K562 (cell line): ENCODE data around the gene RUVBL1. TPM values are rescaled to one million over a fixed set of nuclear protein-coding genes. Genes with fewer than 3 reads are reported as not detected.

Experiments used
- ATAC-seq: fragments of 200-7000 bp; cut with Tn5 transposase; 3 replicates; pipeline ENCODE4 v1.9.1; 2020; ENCODE audit warnings: moderate library complexity
- BruUV-seq: library from RNA; stranded (reverse); fragments of 400-500 nt; replicated peaks from 2 replicates; lab custom pipeline; 2021; lab: Mats Ljungman, UMichigan
- CTCF ChIA-PET: fragments of 300-600 bp; formaldehyde crosslinking; extraction: SDS; loops from one replicate; lab custom pipeline; 2021; ENCODE audit warnings: low intra/inter-chr PET ratio; lab: Yijun Ruan, JAX
- POLR2A ChIA-PET: fragments of 300-600, 350-650 bp; sonication (Branson Sonifier 250); formaldehyde crosslinking; extraction: SDS; loops from one replicate; lab custom pipeline; 2021; ENCODE audit warnings: antibody characterized with exemption, inconsistent platforms; lab: Yijun Ruan, JAX
- DNase-seq, 4 experiments: peaks; one replicate each; pipeline versions ENCODE4 v3.0.0 to v3.0.0-alpha.2; 2011 to 2018; ENCODE audit warnings: low spot score in 3 of 4, mixed read lengths in 3 of 4; ENCODE audit errors: extremely low read depth in 1 of 4
- FAIRE-seq: peaks from 2 replicates; lab custom pipeline; 2011; peaks lifted over from hg19 to GRCh38; lab: Jason Lieb, UNC
- H2AFZ ChIP-seq: 2 replicates; pipeline ENCODE4 v1.6.0; 2011; ENCODE audit warnings: low read depth, low read length, control low read depth, inconsistent platforms
- H3K27ac ChIP-seq: fragments of 200-600 bp; 3 replicates; pipeline ENCODE4 v1.8.0; 2011; ENCODE audit warnings: low read depth, mild to moderate bottlenecking, control low read depth, inconsistent platforms, low read length, moderate library complexity, mixed read lengths; ENCODE audit errors: extremely low read depth
- H3K27me3 ChIP-seq, 2 experiments: fragments of 300-600 bp in 1 of 2; 2 replicates in 1 of 2; 3 replicates in 1 of 2; pipeline versions ENCODE4 v1.6.0 to v1.8.0; 2011; ENCODE audit warnings: inconsistent platforms in 2 of 2, low read length in 2 of 2, mild to moderate bottlenecking in 1 of 2, mixed read lengths in 1 of 2, moderate library complexity in 1 of 2; ENCODE audit not compliant: control insufficient read depth in 2 of 2, insufficient read depth in 2 of 2
- H3K36me3 ChIP-seq: fragments of 300-600 bp; 3 replicates; pipeline ENCODE4 v1.8.0; 2011; ENCODE audit warnings: mild to moderate bottlenecking, low read length, inconsistent platforms; ENCODE audit not compliant: control insufficient read depth, insufficient read depth
- H3K4me1 ChIP-seq, 2 experiments: fragments of 200-600 bp in 1 of 2; replicated peaks in 1 of 2; 2 replicates in 1 of 2; 3 replicates in 1 of 2; pipeline versions ENCODE4 v1.5.1 to v1.8.0; 2011; ENCODE audit warnings: inconsistent platforms in 2 of 2, low read length in 2 of 2, mild to moderate bottlenecking in 1 of 2, mixed read lengths in 1 of 2, moderate library complexity in 1 of 2; ENCODE audit not compliant: control insufficient read depth in 2 of 2, insufficient read depth in 2 of 2
- H3K4me2 ChIP-seq: 2 replicates; pipeline ENCODE4 v1.6.1; 2011; ENCODE audit warnings: low read length, control low read depth, inconsistent platforms, mixed read lengths; ENCODE audit not compliant: insufficient read depth
- H3K4me3 ChIP-seq: fragments of 200-600 bp; sonication (generic), shearing (Covaris generic); 2 replicates; pipeline ENCODE4 v1.5.1; 2016; ENCODE audit warnings: control low read depth, inconsistent platforms
- H3K79me2 ChIP-seq: fragments of 200-600 bp; 3 replicates; pipeline ENCODE4 v1.8.0; 2011; ENCODE audit warnings: low read length, inconsistent platforms; ENCODE audit not compliant: control insufficient read depth, insufficient read depth
- H3K9ac ChIP-seq, 2 experiments: 2 replicates each; pipeline versions ENCODE4 v1.6.0 to v1.6.1; 2011; ENCODE audit warnings: low read depth in 2 of 2, low read length in 2 of 2, control low read depth in 1 of 2, inconsistent platforms in 1 of 2, mild to moderate bottlenecking in 1 of 2, mixed read lengths in 1 of 2; ENCODE audit not compliant: insufficient read depth in 1 of 2
- H3K9me1 ChIP-seq: one replicate; pipeline ENCODE4 v1.6.0; 2011; ENCODE audit warnings: inconsistent platforms, mild to moderate bottlenecking, low read length, moderate library complexity; ENCODE audit not compliant: control insufficient read depth, insufficient read depth
- H3K9me3 ChIP-seq: replicated peaks from 2 replicates; pipeline ENCODE4 v1.5.1; 2011; ENCODE audit warnings: low read depth, low read length, inconsistent platforms; ENCODE audit not compliant: control insufficient read depth, insufficient read depth
- H4K20me1 ChIP-seq: replicated peaks from 2 replicates; pipeline ENCODE4 v1.6.1; 2011; ENCODE audit warnings: low read length, inconsistent platforms, mixed read lengths; ENCODE audit not compliant: control insufficient read depth, insufficient read depth
- CBFA2T3 ChIP-seq: fragments of 450-650 bp; IDR thresholded peaks from 2 replicates; pipeline ENCODE4 v1.6.1; 2017
- DLX4 ChIP-seq: fragments of 250-450 bp; sonication (Bioruptor Pico); IDR thresholded peaks from 2 replicates; pipeline ENCODE4 v1.6.1; 2021; ENCODE audit warnings: mild to moderate bottlenecking
- TCF3 ChIP-seq: sonication (generic); formaldehyde crosslinking; IDR thresholded peaks from 2 replicates; pipeline ENCODE4 v1.4.0; 2020; ENCODE audit warnings: mild to moderate bottlenecking, missing genetic modification reagents
- ZBTB11 ChIP-seq, 3 experiments: fragments of 200-800 bp in 1 of 3; fragments of 250-450 bp in 1 of 3; fragments of 450-650 bp in 1 of 3; sonication (Bioruptor Pico) in 1 of 3; sonication (Bioruptor generic) in 1 of 3; formaldehyde crosslinking in 1 of 3; IDR thresholded peaks; 2 replicates each; pipeline versions ENCODE4 v1.6.1 to v1.8.0; 2016 to 2022; ENCODE audit warnings: mild to moderate bottlenecking in 2 of 3, missing genetic modification characterization in 2 of 3, missing compliant biosample characterization in 1 of 3, moderate library complexity in 1 of 3
- WGBS: fragments of 100-300 bp; shearing (Covaris generic); methylation state at CpG from one replicate; pipeline ENCODE4 v1.1.6; 2016; ENCODE audit warnings: low coverage, mixed read lengths; ENCODE audit not compliant: insufficient coverage; ENCODE audit errors: missing lambda C conversion rate; 5-methylcytosine and 5-hydroxymethylcytosine counted together
- in situ Hi-C: fragments of 300-500 bp; cut with MboI; formaldehyde crosslinking; loops from 4 replicates; pipeline ENCODE4 v1.15.0; 2018; ENCODE audit warnings: inconsistent platforms, mixed read lengths
- intact Hi-C: fragments of 100-400 bp; cut with micrococcal nuclease; formaldehyde crosslinking; loops from 2 replicates; pipeline ENCODE4 v1.14.2; 2022
- polyA plus RNA-seq, 8 experiments: library from polyadenylated mRNA; depleted of rRNA in 4 of 8; stranded (reverse) in 5 of 8; unstranded in 3 of 8; fragments of >200 nt; fragmentation: Nextera tagmentation in 2 of 8; fragmentation: Illumina TruSeq in 1 of 8; extraction: Ambion mirVana in 2 of 8; extraction: Trizol in 1 of 8; gene quantifications; 2 replicates each; pipeline versions ENCODE4 v1.2.1 to v1.2.3, GENCODE V29; 2011 to 2014; ENCODE audit warnings: inconsistent platforms in 1 of 8, missing spikeins in 1 of 8
- total RNA-seq, 7 experiments: library from RNA; depleted of rRNA in 6 of 7; stranded (reverse); fragments of >200 nt in 6 of 7; fragmentation: Illumina TruSeq in 2 of 7; extraction: Trizol in 2 of 7; gene quantifications; 2 replicates each; pipeline versions ENCODE4 v1.2.1 to v1.2.3, GENCODE V29; 2011 to 2021; ENCODE audit warnings: low replicate concordance in 1 of 7

Gene RUVBL1
- total and polyA plus RNA-seq, 9 of the 15 experiments (the other 6 are each of a cell fraction or from before 2014, with no cell fraction given), result 20.7 to 147 (median 113) TPM

GRCh38 chr3:128128251-128128650, 4.6 kb upstream of the RUVBL1 start:
- H2AFZ ChIP-seq, result peak overlapping the region; percentile 37; the same call in 1 of the 2 replicates
- ATAC-seq (no peak), DNase-seq (peak in 1 of 4 experiments; percentile 28), FAIRE-seq (peak; percentile 35)
- ChIA-PET POLR2A (interaction anchor here (0.7 kb wide), 1 partner anchor 50 kb away, joined by 3 read pairs; no protein-coding TSS in a partner anchor), CTCF (no interaction called here)
- H3K36me3 ChIP-seq, result no peaks in the 10 kb centered on the region
- H3K4me3 ChIP-seq, result no peak overlapping the region
- H3K4me2 ChIP-seq, result no peak overlapping the region
- 0% methylated on average over 1 of the region's 1 CpG for WGBS
- H3K4me1 ChIP-seq, result peaks cover 4 to 10% of the 10 kb centered on the region in 2 experiments; a peak in 4 of 5 replicates
- no peaks in the 10 kb centered on the region for H3K9me1 ChIP-seq
- no peak overlapping the region for H3K27ac ChIP-seq
- in situ Hi-C loops, result no loop called here
- H4K20me1 ChIP-seq, result no peaks in the 10 kb centered on the region
- H3K27me3 ChIP-seq, result no peaks in the 10 kb centered on the region
- intact Hi-C loops, result no loop called here
- no TSS peak for BruUV-seq
- no peaks in the 10 kb centered on the region for H3K9me3 ChIP-seq
- peaks cover 4% of the 10 kb centered on the region for H3K79me2 ChIP-seq
- TF ChIP-seq TCF3 (CRISPR knock-in tag) (peak; percentile 44), DLX4 (CRISPR knock-in tag) (no peak), ZBTB11 (CRISPR knock-in tag; IDR thresholded peaks at IDR 0.05) (peak in 1 of 3 experiments; percentile 16; a peak in 1 of 6 replicates), CBFA2T3 (peak; percentile 42)
- H3K9ac ChIP-seq, result no peak overlapping the region
